ENCODE measurements around the gene UNC5C. TPM values are rescaled to one million over a fixed set of nuclear protein-coding genes. Genes with fewer than 3 reads are reported as not detected.

The UNC5C gene
- 2.1 TPM for total RNA-seq
- long read RNA-seq, partial matches to known transcripts, result 1 of 1 reads
- long read RNA-seq, other reads (novel, unspliced or antisense), result 0 of 1 reads

GRCh38 chr4:95548738-95549245 lies at the start of gene UNC5C:
UNC5C (minus strand) TSS chr4:95548973.
- intact Hi-C loops (cut with DNase I), result loop anchor here (10.0 kb wide), 1 partner anchor 384 kb away; no protein-coding TSS in a partner anchor
- DNase-seq (ENCODE audit: missing footprints), result peak; percentile 87
- ATAC-seq, result peak; percentile 90

DNA sequence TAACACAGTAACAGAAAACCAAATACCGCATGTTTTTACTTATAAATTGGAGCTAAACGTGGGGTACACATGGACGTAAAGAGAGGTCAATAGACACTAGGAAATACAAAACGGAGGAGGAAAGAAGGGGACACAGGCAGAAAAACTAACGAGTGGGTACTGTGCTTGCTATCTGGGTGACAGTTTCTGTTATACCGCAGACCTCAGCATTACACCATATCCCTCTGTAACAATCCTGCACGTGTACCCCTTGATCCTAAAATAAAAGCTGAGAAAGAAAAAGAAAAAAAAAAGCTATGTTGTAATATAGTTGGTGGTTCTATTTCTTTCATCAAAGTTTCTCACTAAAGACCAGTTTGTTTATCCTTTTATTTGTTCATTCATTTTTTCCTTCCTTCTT lies 47.9 kb upstream of the UNC5C start:
- no peak for ATAC-seq
- intact Hi-C loops (cut with DNase I), result no loop called here
- no peak for DNase-seq (ENCODE audit: missing footprints)

GRCh38 chr4:95594629-95595028 lies 45.9 kb upstream of the UNC5C start:
- no peak for ATAC-seq
- intact Hi-C loops (cut with DNase I), result no loop called here
- DNase-seq (ENCODE audit: missing footprints), result no peak

DNA sequence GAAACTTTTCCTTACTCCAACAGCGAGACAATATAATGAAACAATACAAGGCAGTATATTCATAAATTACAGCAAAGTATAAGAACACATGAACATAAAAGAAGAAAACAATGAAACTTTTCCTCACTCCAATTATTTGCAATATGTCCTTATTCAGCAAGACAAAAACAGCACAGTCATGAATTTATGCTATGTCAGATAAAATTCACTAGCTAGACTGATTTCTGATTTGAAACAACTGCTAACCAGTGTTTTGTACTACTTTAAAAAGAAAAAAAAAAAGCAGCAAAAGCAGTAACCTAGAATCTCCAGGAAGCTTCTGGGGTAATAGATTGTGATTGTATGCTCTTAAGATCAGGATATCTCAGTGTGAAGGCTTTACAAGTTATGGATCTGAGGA lies 45.2 kb upstream of the UNC5C start:
- ATAC-seq (no peak), DNase-seq (ENCODE audit: missing footprints) (no peak)
- intact Hi-C loops (cut with DNase I), result no loop called here

DNA sequence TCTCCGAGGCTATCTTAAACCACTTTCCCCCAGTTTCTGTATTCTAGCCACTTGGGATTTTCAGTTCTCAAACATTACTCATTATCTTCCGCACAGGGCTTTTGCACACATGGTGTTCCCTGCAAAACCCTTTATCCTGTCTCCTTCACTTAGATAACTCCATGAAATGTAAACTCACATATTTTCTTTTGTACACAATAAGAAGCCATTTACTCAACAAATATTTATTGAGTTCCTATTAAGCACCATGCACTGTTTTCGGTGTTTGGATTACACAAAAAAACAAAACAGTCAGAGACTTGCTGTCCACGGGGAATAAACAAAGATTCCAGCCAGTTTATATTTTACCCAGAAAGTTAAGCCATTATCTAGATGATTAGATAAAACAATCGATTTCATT lies 42.5 kb upstream of the UNC5C start:
- intact Hi-C loops (cut with DNase I), result no loop called here
- no peak for ATAC-seq

GRCh38 chr4:95590615-95591014 lies 41.8 kb upstream of the UNC5C start:
- DNase-seq (ENCODE audit: missing footprints), result no peak
- intact Hi-C loops (cut with DNase I), result no loop called here
- ATAC-seq, result no peak

More for the DNA sequence above, 42.5 kb upstream of the UNC5C start:
- no peak for DNase-seq (ENCODE audit: missing footprints)

- intact Hi-C loops (cut with DNase I), result no loop called here
- no peak for ATAC-seq
Observed at GRCh38 chr4:95585016-95585695, 36.4 kb upstream of the UNC5C start.

DNA sequence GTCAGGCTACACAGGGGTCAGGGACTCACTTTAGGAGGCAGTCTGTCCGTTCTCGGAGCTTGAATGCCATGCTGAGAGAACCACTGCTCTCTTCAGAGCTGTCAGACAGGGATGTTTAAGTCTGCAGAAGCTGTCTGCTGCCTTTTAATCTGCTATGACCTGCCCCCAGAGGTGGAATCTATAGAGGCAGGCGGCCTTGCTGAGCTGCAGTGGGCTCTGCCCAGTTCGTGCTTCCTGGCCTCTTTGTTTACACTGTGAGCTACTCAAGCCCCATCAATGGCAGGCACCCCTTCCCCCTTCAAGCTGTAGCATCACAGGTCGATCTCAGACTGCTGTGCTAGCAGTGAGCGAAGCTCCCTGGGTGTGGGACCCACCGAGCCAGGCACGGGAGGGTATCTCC lies 31.5 kb upstream of the UNC5C start:
- ATAC-seq (no peak), DNase-seq (ENCODE audit: missing footprints) (no peak)
- intact Hi-C loops (cut with DNase I), result no loop called here

More at GRCh38 chr4:95585016-95585695, 36.4 kb upstream of the UNC5C start:
- DNase-seq (ENCODE audit: missing footprints), result no peak

DNA sequence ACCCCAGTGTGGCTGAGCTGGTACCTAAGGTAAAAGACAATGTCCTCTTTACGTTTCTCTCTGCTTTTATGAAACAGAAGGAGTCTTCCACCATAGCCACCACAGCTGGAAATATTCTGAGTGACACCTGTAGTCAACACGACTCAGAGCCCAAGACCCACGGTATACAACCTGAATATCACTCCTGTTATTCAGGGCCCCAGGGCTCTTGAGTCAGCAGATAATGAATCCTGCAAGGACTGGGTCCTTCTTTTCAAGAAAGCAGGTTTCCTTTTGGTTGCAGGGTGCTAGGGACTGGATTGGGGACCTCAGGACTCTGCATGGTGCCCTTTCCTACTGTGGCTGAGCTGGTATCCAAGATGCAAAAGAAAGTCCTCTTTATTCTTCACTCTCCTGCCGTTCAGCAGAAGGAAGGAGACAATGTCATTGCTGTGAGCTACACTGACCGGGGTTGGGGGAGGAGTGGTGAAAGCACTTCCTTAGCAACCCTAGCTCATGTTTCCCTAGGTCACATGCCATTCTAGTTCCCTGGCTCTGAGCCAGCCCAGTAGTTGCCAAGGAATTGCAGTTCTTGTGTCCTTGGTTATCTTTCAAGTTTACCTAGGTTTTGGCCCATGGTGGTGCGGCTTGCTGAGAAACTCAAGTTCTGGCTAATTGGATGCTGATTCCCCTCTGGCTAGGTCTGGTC lies 23.7 kb upstream of the UNC5C start:
- DNase-seq (ENCODE audit: missing footprints) (peak; percentile 58), ATAC-seq (peak; percentile 46)
- intact Hi-C loops (cut with DNase I), result no loop called here

- no peak for DNase-seq (ENCODE audit: missing footprints)
- intact Hi-C loops (cut with DNase I), result no loop called here
- ATAC-seq, result no peak
Observed at GRCh38 chr4:95571577-95571976, 22.8 kb upstream of the UNC5C start.

DNA sequence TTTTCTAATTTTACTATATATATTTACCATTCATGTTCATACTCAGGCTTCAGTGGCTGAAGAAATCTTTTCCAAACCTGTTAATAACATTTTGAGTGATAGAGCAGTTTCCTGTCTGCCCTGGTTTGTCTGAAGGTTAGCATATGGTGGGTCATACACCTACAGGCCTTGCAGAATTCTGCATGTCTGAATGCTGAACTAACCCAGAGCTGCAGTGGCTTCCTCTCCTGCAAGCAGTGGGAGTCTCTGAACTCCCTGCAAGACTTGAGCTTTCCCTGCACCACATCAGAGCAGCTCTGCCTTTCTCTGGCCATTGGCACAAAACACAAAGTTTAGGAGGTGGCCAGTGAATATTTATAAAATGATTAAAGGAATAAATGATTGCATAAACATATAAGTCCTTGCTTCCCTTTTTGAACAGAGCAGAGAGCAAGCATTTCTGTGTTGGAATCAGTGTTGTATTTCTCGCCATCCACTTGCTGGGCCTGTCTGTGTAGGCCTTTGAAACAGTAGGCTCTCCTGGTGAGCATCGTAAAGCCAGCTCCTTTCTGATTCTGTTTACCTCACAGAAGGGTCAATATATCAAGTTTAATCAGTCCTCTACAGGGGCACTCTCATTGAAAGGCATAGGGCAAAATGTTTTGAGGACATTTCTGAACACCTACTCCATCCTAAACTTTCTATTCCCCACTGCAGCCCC lies 15.0 kb upstream of the UNC5C start:
- ATAC-seq (no peak), DNase-seq (ENCODE audit: missing footprints) (no peak)
- intact Hi-C loops (cut with DNase I), result no loop called here

DNA sequence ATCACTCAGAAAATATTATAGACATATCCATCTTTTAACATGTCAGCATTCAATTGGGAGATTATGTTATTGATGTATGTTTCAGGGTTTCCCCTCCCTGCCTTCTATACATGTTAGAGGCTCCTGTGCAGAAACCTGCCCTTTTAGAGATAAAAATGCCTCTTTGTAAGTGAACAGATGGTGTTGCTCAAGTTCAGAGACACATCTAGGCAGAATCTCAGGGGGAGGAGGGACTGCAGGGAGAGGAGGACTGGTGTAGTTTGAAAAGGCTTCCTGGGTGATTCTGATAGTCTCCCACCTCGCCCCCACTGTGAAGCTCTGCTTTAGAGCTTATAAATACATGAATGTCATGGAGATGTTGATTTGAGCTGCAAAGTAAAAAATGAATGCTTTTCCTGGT lies 12.0 kb upstream of the UNC5C start:
- DNase-seq (ENCODE audit: missing footprints), result no peak
- intact Hi-C loops (cut with DNase I), result no loop called here
- ATAC-seq, result no peak

GRCh38 chr4:95556207-95556859 lies 7.6 kb upstream of the UNC5C start:
- DNase-seq (ENCODE audit: missing footprints) (no peak), ATAC-seq (no peak)
- intact Hi-C loops (cut with DNase I), result no loop called here

DNA sequence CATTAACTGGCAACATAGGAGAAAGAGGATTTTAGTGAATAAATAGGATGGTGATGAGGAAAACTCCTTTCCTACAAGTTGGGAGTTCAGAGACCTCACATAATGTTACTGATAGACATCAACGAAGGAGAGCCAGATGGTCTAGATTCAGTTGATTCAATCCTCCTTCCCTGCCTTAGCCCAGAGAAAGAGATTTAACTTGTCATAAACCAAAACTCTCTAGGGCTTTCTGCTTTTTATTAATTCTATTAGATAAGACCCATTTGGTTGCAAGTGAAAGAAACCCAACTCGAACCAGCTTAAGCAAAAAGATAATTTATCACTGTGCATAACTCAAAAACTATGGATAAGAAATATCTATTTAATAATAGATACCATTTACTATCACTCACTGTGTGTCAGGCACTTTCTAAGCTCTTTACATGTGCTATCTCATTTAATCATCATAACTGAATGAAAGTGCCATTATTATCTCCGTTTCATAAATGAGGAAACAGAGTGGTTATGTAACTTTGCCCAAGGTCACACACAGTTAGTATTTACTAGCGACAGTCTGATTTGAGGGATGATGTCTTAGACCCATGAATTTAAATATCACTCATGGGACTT lies 4.3 kb upstream of the UNC5C start:
- no peak for ATAC-seq
- intact Hi-C loops (cut with DNase I), result no loop called here
- no peak for DNase-seq (ENCODE audit: missing footprints)

- intact Hi-C loops (cut with DNase I), result no loop called here
- no peak for ATAC-seq
- no peak for DNase-seq (ENCODE audit: missing footprints)
Observed at GRCh38 chr4:95551653-95552052, 2.9 kb upstream of the UNC5C start.

- DNase-seq (ENCODE audit: missing footprints), result no peak
- no peak for ATAC-seq
- intact Hi-C loops (cut with DNase I), result no loop called here
Observed at GRCh38 chr4:95550115-95550987, 1.6 kb upstream of the UNC5C start.

- ATAC-seq (peak; percentile 79), DNase-seq (ENCODE audit: missing footprints) (peak; percentile 84)
- intact Hi-C loops (cut with DNase I), result loop anchor here (10.0 kb wide), 1 partner anchor 385 kb away; no protein-coding TSS in a partner anchor
Observed at GRCh38 chr4:95549246-95550114, 707 bp upstream of the UNC5C start.

Data from Right ventricle myocardium inferior (tissue), 1 donor.